Measurements from ENCODE around the gene DDR2.

GRCh38 chr1:162734047-162734446, 101.8 kb downstream of the DDR2 start:
- TF ChIP-seq ELF1 (IDR thresholded peaks at IDR 0.05) (no peak), CTCF (IDR thresholded peaks at IDR 0.05) (no peak), GABPA (IDR thresholded peaks at IDR 0.05; ENCODE audit: low read depth) (no peak), JUND (IDR thresholded peaks at IDR 0.05) (no peak)
